Activated B cell treated with CpG ODN at 0.5 μM for 24 hours (primary cell): Measurements from ENCODE around the gene HDAC2. TPM values are rescaled to one million over a fixed set of nuclear protein-coding genes. Genes with fewer than 3 reads are reported as not detected.

Experiments used
- ATAC-seq: fragments of 200-7000 bp; cut with Tn5 transposase; one replicate; pipeline ENCODE4 v1.10.0; 2021; ENCODE audit warnings: low read depth, mild to moderate bottlenecking, moderate library complexity
- CTCF ChIA-PET: fragments of 350-600 bp; sonication (Branson Sonifier 250); formaldehyde crosslinking; loops from one replicate; lab custom pipeline; 2021; ENCODE audit warnings: antibody characterized with exemption; lab: Charles Lee
- POLR2A ChIA-PET: fragments of 350-600 bp; sonication (Branson Sonifier 250); formaldehyde crosslinking; loops from one replicate; lab custom pipeline; 2021; ENCODE audit warnings: antibody characterized with exemption; lab: Charles Lee
- DNase-seq: peaks from one replicate; pipeline ENCODE4 v3.0.0; 2022
- H3K27ac Mint-ChIP-seq: one replicate; pipeline ENCODE4 v1.8.0; 2020; ENCODE audit warnings: mixed read lengths
- H3K27me3 Mint-ChIP-seq: one replicate; pipeline ENCODE4 v1.8.0; 2021; ENCODE audit warnings: mixed read lengths
- H3K36me3 Mint-ChIP-seq: one replicate; pipeline ENCODE4 v1.8.0; 2021; ENCODE audit warnings: low read depth, mixed read lengths
- H3K4me1 Mint-ChIP-seq: one replicate; pipeline ENCODE4 v1.8.0; 2021; ENCODE audit warnings: mixed read lengths
- H3K4me3 Mint-ChIP-seq: one replicate; pipeline ENCODE4 v1.8.0; 2020; ENCODE audit warnings: mild to moderate bottlenecking, mixed read lengths
- H3K9me3 Mint-ChIP-seq: one replicate; pipeline ENCODE4 v1.8.0; 2020; ENCODE audit warnings: mixed read lengths
- CTCF ChIP-seq: fragments of 200-600 bp; IDR thresholded peaks from one replicate; pipeline ENCODE4 v1.8.0; 2022; ENCODE audit warnings: antibody characterized with exemption, mild to moderate bottlenecking
- intact Hi-C: fragments of 100-400 bp; cut with micrococcal nuclease; formaldehyde crosslinking; loops from one replicate; pipeline ENCODE4 v1.15.1; 2024
- total RNA-seq: library from RNA; stranded (reverse); gene quantifications from 2 replicates; pipeline ENCODE4 v1.2.3, GENCODE V29; 2022

HDAC2 gene
- total RNA-seq, 1 donor from 2014 or later = 68.4 TPM

DNA sequence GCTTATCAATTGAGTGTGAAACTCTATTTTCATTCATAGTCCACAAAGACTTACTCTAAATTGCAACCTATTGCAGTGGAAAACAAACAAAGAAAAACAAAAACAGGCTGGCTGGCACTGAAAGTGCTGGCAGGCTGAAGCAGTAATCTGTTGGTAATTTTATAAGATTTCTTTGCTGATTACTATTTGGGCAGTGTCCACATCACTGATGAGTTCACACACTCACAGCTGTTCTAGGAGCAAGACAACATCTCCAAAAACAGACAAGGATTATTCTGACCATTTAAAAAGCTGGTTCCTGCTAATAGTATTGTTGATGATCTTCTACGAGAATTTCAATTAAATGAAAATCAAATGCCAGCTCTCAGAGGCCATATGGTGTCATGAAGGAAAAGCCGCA lies 86.9 kb downstream of the HDAC2 start:
- CTCF ChIA-PET = interaction anchor here (1.5 kb wide), 1 partner anchor 1704 kb away, joined by 3 read pairs; no protein-coding TSS in a partner anchor
- no peak overlapping the region for H3K4me3 Mint-ChIP-seq

More for the DNA sequence above, 86.9 kb downstream of the HDAC2 start:
- intact Hi-C loops = no loop called here
- ATAC-seq = no peak
- Mint-ChIP-seq H3K9me3 (no peaks in the 10 kb centered on the region), H3K36me3 (no peaks in the 10 kb centered on the region), H3K27me3 (peaks cover 5% of the 10 kb centered on the region), H3K4me1 (peaks cover 5% of the 10 kb centered on the region), H3K27ac (no peak overlapping the region)
- DNase-seq = no peak
- POLR2A ChIA-PET = no interaction called here
- TF ChIP-seq CTCF = no peak

Other genes starting within 250 kb of the HDAC2 start
- 94.7 and 100 TPM in 2 replicates for gene MARCKS, start 113.8 kb downstream of the HDAC2 start, total RNA-seq